ENCODE data around the gene KCNIP4. TPM values are rescaled to one million over a fixed set of nuclear protein-coding genes. Genes with fewer than 3 reads are reported as not detected.

The KCNIP4 gene
- total RNA-seq, 1 donor from 2014 or later, result 6.2 TPM

- TF ChIP-seq CTCF (conservative IDR thresholded peaks at IDR 0.05), result no peak
- no peak overlapping the region for H3K27ac Mint-ChIP-seq
- no peak for DNase-seq (ENCODE audit: extremely low spot score, unreplicated experiment)
- peaks cover 10% of the 10 kb centered on the region for H3K4me1 Mint-ChIP-seq (ENCODE audit: unreplicated experiment)
- H3K27me3 Mint-ChIP-seq, result no peaks in the 10 kb centered on the region
- H3K9me3 Mint-ChIP-seq, result no peaks in the 10 kb centered on the region
- H3K36me3 Mint-ChIP-seq, result no peaks in the 10 kb centered on the region
- H3K4me3 Mint-ChIP-seq, result no peak overlapping the region
Observed at GRCh38 chr4:21655031-21655430, 293.5 kb downstream of the KCNIP4 start.

GRCh38 chr4:21652508-21653231 is 295.9 kb downstream of the KCNIP4 start:
- Mint-ChIP-seq H3K9me3 (no peaks in the 10 kb centered on the region), H3K36me3 (no peaks in the 10 kb centered on the region), H3K27ac (no peak overlapping the region), H3K4me3 (no peak overlapping the region), H3K27me3 (no peaks in the 10 kb centered on the region), H3K4me1 (ENCODE audit: unreplicated experiment) (peaks cover 15% of the 10 kb centered on the region)
- no peak for DNase-seq (ENCODE audit: extremely low spot score, unreplicated experiment)
- TF ChIP-seq CTCF (conservative IDR thresholded peaks at IDR 0.05), result no peak

DNA sequence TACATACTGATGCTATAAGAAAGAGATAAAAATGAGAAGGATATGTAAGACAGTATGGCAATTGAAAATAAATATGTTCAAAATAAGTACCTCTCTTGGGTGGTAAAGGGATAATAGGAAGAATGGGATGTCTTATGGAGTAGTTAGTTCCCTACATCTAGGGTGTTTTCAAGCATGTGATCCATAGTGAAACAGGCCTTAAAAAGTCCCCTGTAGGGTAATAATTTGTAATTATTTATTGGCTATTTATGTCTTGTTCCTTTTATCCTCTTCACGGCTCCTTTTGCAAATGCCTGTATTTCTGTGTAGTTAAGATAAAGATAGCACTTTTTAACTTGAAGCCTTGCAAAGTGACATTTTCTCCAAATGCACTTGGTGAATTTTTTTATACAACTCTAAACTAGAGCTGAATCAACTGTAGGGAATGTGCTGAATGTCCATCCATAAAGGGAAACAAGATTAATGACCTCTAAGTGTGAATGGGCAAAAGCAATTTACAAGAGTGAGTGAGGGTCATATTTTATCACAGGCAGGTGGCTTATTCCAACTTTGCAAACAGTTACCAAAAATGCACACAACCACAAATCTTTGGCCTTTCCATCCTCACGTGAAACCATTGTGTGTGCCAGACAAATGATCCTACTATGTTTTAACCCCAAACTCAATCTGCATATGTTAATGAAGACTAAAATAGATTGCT is 299.0 kb downstream of the KCNIP4 start:
- H3K4me3 Mint-ChIP-seq, result no peak overlapping the region

DNA sequence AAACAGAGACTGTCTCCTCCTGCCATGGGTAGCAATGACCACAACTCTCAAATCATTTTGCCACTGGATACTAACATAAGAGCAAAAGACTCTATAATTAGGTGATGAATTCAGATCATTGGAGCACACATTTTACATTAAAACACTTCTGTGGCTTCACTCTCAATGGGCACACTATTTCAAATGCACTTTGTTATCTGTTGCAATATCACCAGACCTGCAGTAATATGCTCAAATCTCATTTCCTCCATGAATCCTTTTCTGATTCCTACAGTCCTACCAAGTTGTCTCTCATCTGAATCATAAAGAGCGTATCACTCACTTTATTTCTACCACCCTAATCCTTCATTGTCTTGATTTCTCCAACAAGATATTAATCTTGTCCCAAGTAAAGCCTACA is 302.8 kb downstream of the KCNIP4 start:
- H3K4me3 Mint-ChIP-seq, result no peak overlapping the region
- peaks cover 6% of the 10 kb centered on the region for H3K4me1 Mint-ChIP-seq (ENCODE audit: unreplicated experiment)
- H3K36me3 Mint-ChIP-seq, result no peaks in the 10 kb centered on the region
- peaks cover 6% of the 10 kb centered on the region for H3K27me3 Mint-ChIP-seq
- no peak overlapping the region for H3K27ac Mint-ChIP-seq
- no peak for TF ChIP-seq CTCF (conservative IDR thresholded peaks at IDR 0.05)
- H3K9me3 Mint-ChIP-seq, result no peaks in the 10 kb centered on the region
- DNase-seq (ENCODE audit: extremely low spot score, unreplicated experiment), result no peak

More for the DNA sequence above, 299.0 kb downstream of the KCNIP4 start:
- H3K27ac Mint-ChIP-seq, result no peak overlapping the region
- peaks cover 6% of the 10 kb centered on the region for H3K4me1 Mint-ChIP-seq (ENCODE audit: unreplicated experiment)
- DNase-seq (ENCODE audit: extremely low spot score, unreplicated experiment), result no peak
- H3K27me3 Mint-ChIP-seq, result peaks cover 6% of the 10 kb centered on the region
- H3K36me3 Mint-ChIP-seq, result no peaks in the 10 kb centered on the region
- no peaks in the 10 kb centered on the region for H3K9me3 Mint-ChIP-seq
- no peak for TF ChIP-seq CTCF (conservative IDR thresholded peaks at IDR 0.05)

DNA sequence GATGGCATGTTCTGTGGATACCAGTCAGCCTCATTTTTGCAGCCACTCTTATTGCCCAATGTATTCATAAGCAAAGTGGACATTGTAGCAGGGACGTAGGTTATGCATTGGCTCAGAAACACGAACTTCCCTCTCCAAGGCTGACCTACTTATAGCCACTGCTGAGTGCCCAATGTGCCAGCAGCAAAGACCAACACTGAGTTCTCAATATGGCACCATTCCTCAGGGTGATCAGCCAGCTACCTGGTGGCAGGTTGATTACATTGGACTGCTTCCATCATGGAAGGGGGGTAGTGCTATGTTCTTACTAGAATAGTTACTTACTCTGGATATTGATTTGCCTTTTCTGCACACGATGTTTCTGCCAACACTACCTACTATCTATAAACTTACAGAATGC is 306.9 kb downstream of the KCNIP4 start:
- H3K4me1 Mint-ChIP-seq (ENCODE audit: unreplicated experiment), result no peaks in the 10 kb centered on the region
- H3K9me3 Mint-ChIP-seq, result no peaks in the 10 kb centered on the region
- no peak overlapping the region for H3K27ac Mint-ChIP-seq
- no peaks in the 10 kb centered on the region for H3K36me3 Mint-ChIP-seq
- DNase-seq (ENCODE audit: extremely low spot score, unreplicated experiment), result no peak
- no peak for TF ChIP-seq CTCF (conservative IDR thresholded peaks at IDR 0.05)
- peaks cover 10% of the 10 kb centered on the region for H3K27me3 Mint-ChIP-seq
- H3K4me3 Mint-ChIP-seq, result no peak overlapping the region
